Activated naive CD4-positive, alpha-beta T cell treated with anti-CD3 and anti-CD28 coated beads for 36 hours (primary cell): ENCODE results near the gene FTSJ1. TPM values are rescaled to one million over a fixed set of nuclear protein-coding genes. Genes with fewer than 3 reads are reported as not detected.
A peak's percentile ranks its signal among the peaks of the same experiment; 100 is the strongest.
"Not testable (repeated sequence)": the region's sequence is repeated elsewhere in the genome, so short reads cannot be mapped to it uniquely, and the experiment has no call there.

Experiments
- CTCF ChIA-PET: fragments of 350-600 bp; sonication (Branson Sonifier 250); formaldehyde crosslinking; loops from one replicate; lab custom pipeline; 2021; ENCODE audit warnings: antibody characterized with exemption; lab: Charles Lee
- DNase-seq: peaks from one replicate; pipeline ENCODE4 v3.0.0-alpha.2; 2020
- H3K27ac Mint-ChIP-seq: one replicate; pipeline ENCODE4 v1.8.0; 2021; ENCODE audit warnings: mild to moderate bottlenecking, mixed read lengths
- H3K27me3 Mint-ChIP-seq: one replicate; pipeline ENCODE4 v1.8.0; 2021; ENCODE audit warnings: low read depth, mixed read lengths
- H3K36me3 Mint-ChIP-seq: one replicate; pipeline ENCODE4 v1.8.0; 2021; ENCODE audit warnings: low read depth, mixed read lengths
- H3K4me1 Mint-ChIP-seq: one replicate; pipeline ENCODE4 v1.8.0; 2021; ENCODE audit warnings: low read depth, mixed read lengths
- H3K4me3 Mint-ChIP-seq: one replicate; pipeline ENCODE4 v1.8.0; 2021; ENCODE audit warnings: mild to moderate bottlenecking, moderate library complexity, mixed read lengths
- H3K9me3 Mint-ChIP-seq: one replicate; pipeline ENCODE4 v1.8.0; 2021; ENCODE audit warnings: mixed read lengths
- intact Hi-C: fragments of 100-400 bp; cut with micrococcal nuclease; formaldehyde crosslinking; loops from one replicate; pipeline ENCODE4 v1.15.1; 2023
- total RNA-seq, 2 experiments: library from RNA; stranded (reverse); gene quantifications; one replicate each; pipeline ENCODE4 v1.2.3, GENCODE V29; 2021

Gene FTSJ1
- total RNA-seq, result 10 to 100 TPM; 66.2 to 66.8 TPM

- H3K4me1 Mint-ChIP-seq, result peaks cover 32% of the 10 kb centered on the region
- intact Hi-C loops, result loop anchor here (1.0 to 10.0 kb wide), 6 partner anchors 32 to 329 kb away; partner anchors contain the start of genes EBP, HDAC6, PORCN and RBM3
- CTCF ChIA-PET, result interaction anchor here (1.0 kb wide), 1 partner anchor 38 kb away, joined by 3 read pairs; no protein-coding TSS in a partner anchor
- DNase-seq, result peak; percentile 86
- H3K27me3 Mint-ChIP-seq, result no peaks in the 10 kb centered on the region
- H3K27ac Mint-ChIP-seq, result peak within 1 kb of the TSS; percentile 90
- peaks cover 18% of the 10 kb centered on the region for H3K36me3 Mint-ChIP-seq
- H3K9me3 Mint-ChIP-seq, result no peaks in the 10 kb centered on the region
- H3K4me3 Mint-ChIP-seq, result peak within 1 kb of the TSS; percentile 76
Measured at GRCh38 chrX:48475774-48476577, at the start of gene FTSJ1. Gene FTSJ1, plus strand, starts transcription at chrX:48476199. Its CDS starts 1,849 bp downstream, at chrX:48478048.

- H3K4me1 Mint-ChIP-seq, CTCF ChIA-PET, H3K27me3 Mint-ChIP-seq, H3K9me3 Mint-ChIP-seq, H3K36me3 Mint-ChIP-seq, intact Hi-C loops, H3K27ac Mint-ChIP-seq, H3K4me3 Mint-ChIP-seq, DNase-seq: not testable (repeated sequence)
Measured at GRCh38 chrX:48427027-48427716, 48.8 kb upstream of the FTSJ1 start.

GRCh38 chrX:48429606-48430005 lies 46.4 kb upstream of the FTSJ1 start:
- DNase-seq, H3K9me3 Mint-ChIP-seq, H3K27me3 Mint-ChIP-seq, intact Hi-C loops, H3K36me3 Mint-ChIP-seq, H3K4me3 Mint-ChIP-seq, H3K27ac Mint-ChIP-seq, CTCF ChIA-PET: not testable (repeated sequence)
- H3K4me1 Mint-ChIP-seq, result peaks cover 15% of the 10 kb centered on the region

- H3K4me3 Mint-ChIP-seq, H3K36me3 Mint-ChIP-seq, DNase-seq, intact Hi-C loops, CTCF ChIA-PET, H3K9me3 Mint-ChIP-seq, H3K27me3 Mint-ChIP-seq, H3K27ac Mint-ChIP-seq: not testable (repeated sequence)
- peaks cover 15% of the 10 kb centered on the region for H3K4me1 Mint-ChIP-seq
Measured at GRCh38 chrX:48430166-48430565, 45.8 kb upstream of the FTSJ1 start.

GRCh38 chrX:48433713-48434112 lies 42.3 kb upstream of the FTSJ1 start:
- H3K27ac Mint-ChIP-seq, H3K9me3 Mint-ChIP-seq, H3K36me3 Mint-ChIP-seq, CTCF ChIA-PET, H3K27me3 Mint-ChIP-seq, H3K4me1 Mint-ChIP-seq, H3K4me3 Mint-ChIP-seq, intact Hi-C loops: not testable (repeated sequence)
- peak; percentile 6 for DNase-seq

- H3K27me3 Mint-ChIP-seq, DNase-seq, H3K27ac Mint-ChIP-seq, H3K4me3 Mint-ChIP-seq, intact Hi-C loops, H3K36me3 Mint-ChIP-seq, H3K4me1 Mint-ChIP-seq, H3K9me3 Mint-ChIP-seq, CTCF ChIA-PET: not testable (repeated sequence)
Measured at GRCh38 chrX:48447201-48447600, 28.8 kb upstream of the FTSJ1 start.

- CTCF ChIA-PET, result interaction anchor here (0.6 kb wide), 1 partner anchor 350 kb away, joined by 3 read pairs; no protein-coding TSS in a partner anchor
- Mint-ChIP-seq H3K36me3 (no peaks in the 10 kb centered on the region), H3K4me1 (no peaks in the 10 kb centered on the region), H3K9me3 (no peaks in the 10 kb centered on the region), H3K27ac (no peak overlapping the region), H3K27me3 (no peaks in the 10 kb centered on the region), H3K4me3 (no peak overlapping the region)
- intact Hi-C loops, result no loop called here
- no peak for DNase-seq
Measured at GRCh38 chrX:48450076-48450475, 25.9 kb upstream of the FTSJ1 start.

GRCh38 chrX:48451708-48452107 lies 24.3 kb upstream of the FTSJ1 start:
- CTCF ChIA-PET, result interaction anchor here (0.6 kb wide), 1 partner anchor 698 kb away, joined by 3 read pairs; no protein-coding TSS in a partner anchor
- Mint-ChIP-seq H3K27ac (no peak overlapping the region), H3K9me3 (no peaks in the 10 kb centered on the region), H3K4me1 (no peaks in the 10 kb centered on the region), H3K4me3 (no peak overlapping the region), H3K36me3 (no peaks in the 10 kb centered on the region), H3K27me3 (no peaks in the 10 kb centered on the region)
- intact Hi-C loops, result no loop called here
- DNase-seq, result no peak

- H3K27ac Mint-ChIP-seq, result no peak overlapping the region
- H3K4me1 Mint-ChIP-seq, result peaks cover 4% of the 10 kb centered on the region
- intact Hi-C loops, result no loop called here
- CTCF ChIA-PET, result interaction anchor here (0.6 kb wide), 1 partner anchor 584 kb away, joined by 3 read pairs; no protein-coding TSS in a partner anchor
- no peaks in the 10 kb centered on the region for H3K9me3 Mint-ChIP-seq
- DNase-seq, result no peak
- H3K36me3 Mint-ChIP-seq, result peaks cover 23% of the 10 kb centered on the region
- no peak overlapping the region for H3K4me3 Mint-ChIP-seq
- no peaks in the 10 kb centered on the region for H3K27me3 Mint-ChIP-seq
Measured at GRCh38 chrX:48456628-48457331, 19.2 kb upstream of the FTSJ1 start.

GRCh38 chrX:48458711-48459110 lies 17.3 kb upstream of the FTSJ1 start:
- Mint-ChIP-seq H3K36me3 (peaks cover 33% of the 10 kb centered on the region), H3K4me1 (peaks cover 15% of the 10 kb centered on the region), H3K27me3 (no peaks in the 10 kb centered on the region), H3K4me3 (no peak overlapping the region), H3K27ac (no peak overlapping the region), H3K9me3 (no peaks in the 10 kb centered on the region)
- no peak for DNase-seq
- intact Hi-C loops, result no loop called here
- CTCF ChIA-PET, result no interaction called here

- DNase-seq, result no peak
- H3K27me3 Mint-ChIP-seq, result no peaks in the 10 kb centered on the region
- peaks cover 20% of the 10 kb centered on the region for H3K4me1 Mint-ChIP-seq
- H3K36me3 Mint-ChIP-seq, result peaks cover 38% of the 10 kb centered on the region
- H3K9me3 Mint-ChIP-seq, result no peaks in the 10 kb centered on the region
- no peak overlapping the region for H3K4me3 Mint-ChIP-seq
- CTCF ChIA-PET, result interaction anchor here (0.6 kb wide), 1 partner anchor 10 kb away, joined by 5 read pairs; no protein-coding TSS in a partner anchor
- no peak overlapping the region for H3K27ac Mint-ChIP-seq
- intact Hi-C loops, result no loop called here
Measured at GRCh38 chrX:48459483-48459882, 16.5 kb upstream of the FTSJ1 start.

GRCh38 chrX:48460031-48460430 lies 16.0 kb upstream of the FTSJ1 start:
- Mint-ChIP-seq H3K27ac (peak overlapping the region; percentile 63), H3K27me3 (no peaks in the 10 kb centered on the region), H3K4me3 (no peak overlapping the region), H3K9me3 (no peaks in the 10 kb centered on the region), H3K36me3 (peaks cover 40% of the 10 kb centered on the region), H3K4me1 (peaks cover 23% of the 10 kb centered on the region)
- no peak for DNase-seq
- CTCF ChIA-PET, result interaction anchor here (0.6 kb wide), 1 partner anchor 9 kb away, joined by 5 read pairs; no protein-coding TSS in a partner anchor
- intact Hi-C loops, result no loop called here
